DMS 273 (cell line): Measurements from ENCODE around the gene GUK1.
"Not testable (repeated sequence)": the region's sequence is repeated elsewhere in the genome, so short reads cannot be mapped to it uniquely, and the experiment has no call there.

Source experiments
- DNase-seq: peaks from one replicate; lab custom pipeline; 2025; ENCODE audit not compliant: unreplicated experiment; lab: John Stamatoyannopoulos, UW

Gene GUK1

GRCh38 chr1:228161866-228162265 is 21.8 kb downstream of the GUK1 start:
- peak; percentile 19 for DNase-seq

- peak; percentile 23 for DNase-seq
Observed at GRCh38 chr1:228162286-228163006, 22.4 kb downstream of the GUK1 start.

DNA sequence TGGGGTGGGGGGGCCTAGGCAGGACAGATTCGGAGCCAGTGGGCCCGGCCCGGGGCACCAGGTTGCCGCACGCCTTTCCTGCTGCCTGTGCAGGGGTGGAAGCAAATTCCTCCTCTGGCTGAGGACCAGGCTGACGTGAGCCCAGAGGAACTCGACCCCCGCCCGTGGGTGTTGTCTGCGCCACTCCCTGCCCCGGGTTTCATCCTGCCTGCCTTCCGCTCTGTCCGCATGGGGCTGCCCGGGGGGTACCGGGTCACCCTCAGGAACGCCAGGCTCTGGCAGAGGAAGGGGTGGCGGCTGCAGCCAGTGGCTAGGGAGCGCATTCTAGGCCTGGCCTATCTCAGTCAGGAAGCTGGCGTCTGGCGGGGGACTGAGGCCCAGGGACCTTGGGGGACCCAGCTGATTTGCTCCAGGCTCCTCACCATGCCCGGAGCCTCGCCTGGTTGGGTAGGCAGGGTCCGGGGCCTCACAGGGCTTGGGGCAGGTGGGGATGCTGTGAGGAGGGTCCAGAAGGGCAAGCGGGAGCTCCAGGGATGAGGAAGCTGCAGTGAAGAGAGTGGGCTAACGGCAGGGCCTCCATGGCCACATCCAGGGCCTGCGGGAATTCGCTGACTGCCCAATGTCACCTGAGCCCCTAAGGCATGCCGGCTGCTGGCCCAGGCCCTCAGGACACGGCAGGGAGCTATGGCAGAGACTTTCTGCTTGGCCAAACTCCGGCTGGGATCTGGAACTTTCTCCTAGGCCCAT is 23.1 kb downstream of the GUK1 start:
- no peak for DNase-seq

GRCh38 chr1:228163776-228164519 is 23.9 kb downstream of the GUK1 start:
- DNase-seq, result no peak

DNA sequence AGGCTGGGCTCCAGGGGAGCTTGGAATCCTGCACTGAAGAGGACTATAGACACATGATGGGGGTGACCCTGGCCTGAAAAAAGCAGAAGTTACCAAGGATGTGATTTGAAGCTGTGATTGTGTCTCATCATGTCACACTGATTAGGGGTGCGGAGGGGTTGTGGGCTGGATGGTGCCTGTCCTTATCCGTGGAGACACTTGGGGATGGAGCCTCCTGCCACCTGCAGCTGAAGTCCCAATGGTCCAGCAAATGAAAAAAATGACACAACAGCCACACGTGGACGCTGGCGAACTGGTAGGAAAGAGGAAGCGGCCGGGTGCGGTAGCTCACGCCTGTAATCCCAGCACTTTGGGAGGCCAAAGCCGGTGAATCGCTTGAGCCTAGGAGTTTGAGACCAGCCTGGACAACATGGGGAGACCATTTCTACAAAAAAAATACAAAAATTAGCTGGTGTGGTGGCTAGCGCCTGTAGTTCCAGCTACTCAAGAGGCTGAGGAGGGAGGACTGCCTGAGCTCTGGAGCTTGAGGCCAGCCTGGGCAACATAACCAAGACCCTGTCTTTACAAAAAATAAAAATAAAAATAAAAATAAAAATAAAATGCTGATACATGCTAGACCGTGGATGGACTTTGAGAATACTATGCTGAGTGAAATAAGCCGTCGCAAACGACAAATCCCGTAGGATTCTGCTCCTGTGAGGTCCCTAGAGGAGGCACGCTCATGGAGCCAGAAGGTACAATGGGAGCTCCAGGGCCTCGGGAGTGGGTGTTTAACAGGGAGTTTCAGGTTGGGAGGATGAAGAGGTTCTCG is 24.7 kb downstream of the GUK1 start:
- no peak for DNase-seq

DNA sequence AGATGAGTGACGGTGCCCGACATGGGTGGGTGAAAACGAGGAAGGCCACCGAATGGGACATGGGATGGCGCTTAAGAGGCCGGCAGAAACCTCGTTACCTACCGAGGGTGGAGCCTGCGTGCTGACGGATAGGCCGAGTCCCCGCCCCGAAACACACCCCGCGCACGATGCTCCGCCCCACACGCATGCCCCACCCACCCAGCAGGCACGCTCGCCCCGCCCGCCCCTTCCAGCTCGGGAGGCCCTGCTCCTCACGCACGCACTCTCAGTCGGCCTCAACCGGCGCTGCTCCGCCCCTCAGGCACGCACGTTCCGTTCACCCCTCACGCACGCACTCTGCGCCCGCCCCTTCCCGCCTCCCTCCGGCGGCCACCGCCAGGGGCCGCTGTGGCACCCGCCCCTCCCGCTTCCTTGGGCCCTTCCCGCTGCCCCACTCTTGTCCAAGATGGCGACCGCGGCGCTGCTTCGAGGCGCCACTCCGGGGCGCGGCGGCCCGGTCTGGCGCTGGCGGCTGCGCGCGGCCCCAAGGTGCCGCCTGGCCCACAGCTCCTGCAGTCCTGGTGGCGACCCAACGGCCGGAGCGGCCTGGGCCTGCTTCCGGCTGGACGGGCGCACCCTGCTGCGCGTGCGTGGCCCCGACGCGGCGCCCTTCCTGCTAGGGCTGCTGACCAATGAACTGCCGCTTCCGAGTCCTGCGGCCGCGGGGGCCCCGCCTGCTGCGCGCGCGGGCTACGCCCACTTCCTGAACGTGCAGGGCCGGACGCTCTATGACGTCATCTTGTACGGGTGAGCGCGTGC is 25.5 kb downstream of the GUK1 start, which contains the start of gene IBA57:
TSS of gene IBA57 (plus strand) at position 433 of the 798 bp plus-strand sequence. CDS start at position 446, 13 bp downstream.
- DNase-seq, result peak; percentile 99

- DNase-seq, result peak; percentile 77
Observed at GRCh38 chr1:228166170-228166936, 26.3 kb downstream of the GUK1 start.

GRCh38 chr1:228168563-228169270 is 28.6 kb downstream of the GUK1 start:
- no peak for DNase-seq

- no peak for DNase-seq
Observed at GRCh38 chr1:228169345-228169744, 29.3 kb downstream of the GUK1 start.

GRCh38 chr1:228170666-228171065 is 30.6 kb downstream of the GUK1 start:
- DNase-seq, result no peak

- no peak for DNase-seq
Observed at GRCh38 chr1:228171221-228171891, 31.3 kb downstream of the GUK1 start.

GRCh38 chr1:228172591-228173527 is 32.8 kb downstream of the GUK1 start:
- no peak for DNase-seq

DNA sequence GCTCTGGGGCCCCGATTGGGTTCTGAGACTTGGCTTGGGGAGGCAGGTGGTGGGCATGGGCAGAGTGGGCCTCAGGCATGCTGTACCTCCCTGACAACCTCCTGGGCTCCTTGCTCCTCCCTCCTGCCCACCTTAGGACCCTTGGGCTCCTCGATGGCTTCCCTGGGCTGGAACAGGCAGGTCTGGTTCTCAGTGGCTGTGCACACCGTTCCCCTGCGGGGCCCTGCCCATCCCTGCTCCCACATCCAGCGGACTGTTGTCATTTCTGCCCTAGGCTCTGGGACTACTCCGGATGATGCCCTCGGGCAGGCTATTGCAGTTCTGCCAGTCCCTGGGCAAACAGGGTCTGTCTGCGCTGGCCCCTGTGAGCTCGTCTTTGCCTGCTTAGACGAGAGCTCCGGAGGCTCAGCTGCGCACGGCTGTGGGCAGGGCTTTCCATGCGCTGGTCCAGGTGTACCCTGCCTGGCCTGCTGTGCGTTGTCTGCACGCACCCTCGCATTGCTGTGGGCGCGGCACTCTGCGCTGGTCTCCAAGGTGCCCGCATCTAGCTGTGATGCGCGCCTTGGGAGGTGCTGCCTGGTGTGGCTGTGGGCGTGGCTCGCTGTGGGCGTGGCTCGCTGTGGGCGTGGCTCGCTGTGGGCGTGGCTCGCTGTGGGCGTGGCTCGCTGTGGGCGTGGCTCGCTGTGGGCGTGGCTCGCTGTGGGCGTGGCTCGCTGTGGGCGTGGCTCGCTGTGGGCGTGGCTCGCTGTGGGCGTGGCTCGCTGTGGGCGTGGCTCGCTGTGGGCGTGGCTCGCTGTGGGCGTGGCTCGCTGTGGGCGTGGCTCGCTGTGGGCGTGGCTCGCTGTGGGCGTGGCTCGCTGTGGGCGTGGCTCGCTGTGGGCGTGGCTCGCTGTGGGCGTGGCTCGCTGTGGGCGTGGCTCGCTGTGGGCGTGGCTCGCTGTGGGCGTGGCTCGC is 33.7 kb downstream of the GUK1 start:
- not testable (repeated sequence) for DNase-seq

DNA sequence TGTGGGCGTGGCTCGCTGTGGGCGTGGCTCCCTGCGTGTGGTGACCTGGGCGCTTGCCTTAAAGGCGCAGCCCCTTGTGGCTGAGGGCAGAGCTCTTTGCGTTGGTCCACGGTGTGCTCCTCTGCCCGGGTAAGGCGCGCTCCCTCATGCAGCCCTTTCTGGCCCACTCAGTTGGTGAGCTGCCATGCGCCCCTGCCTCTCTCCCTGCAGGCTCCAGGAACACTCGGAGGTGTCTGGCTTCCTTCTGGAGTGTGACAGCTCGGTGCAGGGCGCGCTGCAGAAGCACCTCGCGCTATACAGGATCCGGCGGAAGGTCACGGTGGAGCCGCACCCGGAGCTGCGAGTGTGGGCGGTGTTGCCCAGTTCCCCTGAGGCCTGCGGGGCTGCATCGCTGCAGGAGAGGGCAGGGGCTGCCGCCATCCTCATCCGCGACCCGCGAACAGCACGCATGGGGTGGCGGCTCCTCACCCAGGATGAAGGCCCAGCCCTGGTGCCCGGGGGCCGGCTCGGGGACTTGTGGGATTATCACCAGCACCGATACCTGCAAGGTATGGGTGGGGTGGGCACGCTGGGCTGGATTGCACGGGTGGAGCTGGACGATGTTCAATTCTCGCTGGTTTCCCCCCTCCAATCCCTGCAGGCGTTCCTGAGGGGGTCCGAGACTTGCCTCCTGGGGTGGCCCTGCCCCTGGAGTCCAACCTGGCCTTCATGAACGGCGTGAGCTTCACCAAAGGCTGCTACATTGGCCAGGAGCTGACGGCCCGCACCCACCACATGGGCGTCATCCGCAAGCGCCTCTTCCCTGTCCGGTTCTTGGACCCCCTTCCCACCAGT is 34.6 kb downstream of the GUK1 start:
- DNase-seq, result no peak
